ENCODE data around the gene CXCL17. TPM values are rescaled to one million over a fixed set of nuclear protein-coding genes. Genes with fewer than 3 reads are reported as not detected.

The CXCL17 gene
- total RNA-seq, 1 donor: not detected

- no peak overlapping the region for H3K4me3 ChIP-seq (ENCODE audit: low read depth, low read length)
- no peak for TF ChIP-seq CTCF (IDR thresholded peaks at IDR 0.05; ENCODE audit: insufficient read depth, low read depth, low read length)
- no peak for DNase-seq (ENCODE audit: low read depth)
These were observed 33.3 kb downstream of the CXCL17 start for GRCh38 chr19:42409477-42409876.

GRCh38 chr19:42407816-42408175 is 35.0 kb downstream of the CXCL17 start:
- no peak for TF ChIP-seq CTCF (IDR thresholded peaks at IDR 0.05; ENCODE audit: insufficient read depth, low read depth, low read length)
- H3K4me3 ChIP-seq (ENCODE audit: low read depth, low read length): no peak overlapping the region
- no peak for DNase-seq (ENCODE audit: low read depth)

- TF ChIP-seq CTCF (IDR thresholded peaks at IDR 0.05; ENCODE audit: insufficient read depth, low read depth, low read length): no peak
- DNase-seq (ENCODE audit: low read depth): no peak
- no peak overlapping the region for H3K4me3 ChIP-seq (ENCODE audit: low read depth, low read length)
These were observed 35.5 kb downstream of the CXCL17 start for GRCh38 chr19:42407085-42407815.

- TF ChIP-seq CTCF (IDR thresholded peaks at IDR 0.05; ENCODE audit: insufficient read depth, low read depth, low read length): no peak
- H3K4me3 ChIP-seq (ENCODE audit: low read depth, low read length): no peak overlapping the region
- no peak for DNase-seq (ENCODE audit: low read depth)
These were observed 36.6 kb downstream of the CXCL17 start for GRCh38 chr19:42406111-42406510.

- no peak for DNase-seq (ENCODE audit: low read depth)
- TF ChIP-seq CTCF (IDR thresholded peaks at IDR 0.05; ENCODE audit: insufficient read depth, low read depth, low read length): no peak
- H3K4me3 ChIP-seq (ENCODE audit: low read depth, low read length): no peak overlapping the region
These were observed 39.2 kb downstream of the CXCL17 start for GRCh38 chr19:42403586-42403985.

GRCh38 chr19:42402376-42403116 is 40.2 kb downstream of the CXCL17 start:
- H3K4me3 ChIP-seq (ENCODE audit: low read depth, low read length): no peak overlapping the region
- TF ChIP-seq CTCF (IDR thresholded peaks at IDR 0.05; ENCODE audit: insufficient read depth, low read depth, low read length): no peak
- DNase-seq (ENCODE audit: low read depth): no peak

Measured in fibroblast of villous mesenchyme (primary cell).